ENCODE measurements around the gene SYK. TPM values are rescaled to one million over a fixed set of nuclear protein-coding genes. Genes with fewer than 3 reads are reported as not detected.

Gene SYK
- total RNA-seq, 1 experiment from 2014 or later = 5.3 TPM

GRCh38 chr9:90926936-90927335 lies 125.3 kb downstream of the SYK start:
- no peak for DNase-seq
- Histone ChIP-seq H3K27me3 (replicated peaks; ENCODE audit: control insufficient read depth, insufficient read depth, low read length) (no peaks in the 10 kb centered on the region), H3K4me1 (no peaks in the 10 kb centered on the region), H3K4me3 (ENCODE audit: low read depth, low read length) (no peak overlapping the region), H3K36me3 (ENCODE audit: control insufficient read depth, insufficient read depth, low read length) (no peaks in the 10 kb centered on the region), H3K9me3 (no peaks in the 10 kb centered on the region)
- intact Hi-C loops (cut with micrococcal nuclease; ENCODE audit: unreplicated experiment) = no loop called here
- Mint-ChIP-seq H3K27me3 (ENCODE audit: insufficient read depth, unreplicated experiment) (no peaks in the 10 kb centered on the region), H3K4me1 (ENCODE audit: low read depth, unreplicated experiment) (no peaks in the 10 kb centered on the region), H3K36me3 (ENCODE audit: insufficient read depth, unreplicated experiment) (no peaks in the 10 kb centered on the region), H3K4me3 (ENCODE audit: unreplicated experiment) (no peak overlapping the region), H3K9me3 (ENCODE audit: unreplicated experiment) (no peaks in the 10 kb centered on the region), H3K27ac (ENCODE audit: unreplicated experiment) (no peak overlapping the region)
- ChIA-PET POLR2A (no interaction called here), CTCF (no interaction called here)
- BruUV-seq (replicated peaks) = no TSS peak
- TF ChIP-seq CTCF (IDR thresholded peaks at IDR 0.05; ENCODE audit: insufficient read depth in 1 of 2, low read depth in 1 of 2, low read length in 1 of 2, severe bottlenecking in 1 of 2, unreplicated experiment in 1 of 2) = no peak

GRCh38 chr9:90927496-90927895 lies 125.9 kb downstream of the SYK start:
- POLR2A ChIA-PET = no interaction called here
- Histone ChIP-seq H3K4me3 (ENCODE audit: low read depth, low read length) (no peak overlapping the region), H3K4me1 (no peaks in the 10 kb centered on the region), H3K36me3 (ENCODE audit: control insufficient read depth, insufficient read depth, low read length) (no peaks in the 10 kb centered on the region), H3K27me3 (replicated peaks; ENCODE audit: control insufficient read depth, insufficient read depth, low read length) (no peaks in the 10 kb centered on the region), H3K9me3 (no peaks in the 10 kb centered on the region)
- Mint-ChIP-seq H3K36me3 (ENCODE audit: insufficient read depth, unreplicated experiment) (no peaks in the 10 kb centered on the region), H3K9me3 (ENCODE audit: unreplicated experiment) (no peaks in the 10 kb centered on the region), H3K27ac (ENCODE audit: unreplicated experiment) (no peak overlapping the region), H3K4me1 (ENCODE audit: low read depth, unreplicated experiment) (no peaks in the 10 kb centered on the region), H3K4me3 (ENCODE audit: unreplicated experiment) (no peak overlapping the region), H3K27me3 (ENCODE audit: insufficient read depth, unreplicated experiment) (no peaks in the 10 kb centered on the region)
- intact Hi-C loops (cut with micrococcal nuclease; ENCODE audit: unreplicated experiment) = no loop called here
- DNase-seq = no peak
- CTCF ChIA-PET = no interaction called here
- TF ChIP-seq CTCF (IDR thresholded peaks at IDR 0.05; ENCODE audit: insufficient read depth in 1 of 2, low read depth in 1 of 2, low read length in 1 of 2, severe bottlenecking in 1 of 2, unreplicated experiment in 1 of 2) = no peak
- BruUV-seq (replicated peaks) = no TSS peak

DNA sequence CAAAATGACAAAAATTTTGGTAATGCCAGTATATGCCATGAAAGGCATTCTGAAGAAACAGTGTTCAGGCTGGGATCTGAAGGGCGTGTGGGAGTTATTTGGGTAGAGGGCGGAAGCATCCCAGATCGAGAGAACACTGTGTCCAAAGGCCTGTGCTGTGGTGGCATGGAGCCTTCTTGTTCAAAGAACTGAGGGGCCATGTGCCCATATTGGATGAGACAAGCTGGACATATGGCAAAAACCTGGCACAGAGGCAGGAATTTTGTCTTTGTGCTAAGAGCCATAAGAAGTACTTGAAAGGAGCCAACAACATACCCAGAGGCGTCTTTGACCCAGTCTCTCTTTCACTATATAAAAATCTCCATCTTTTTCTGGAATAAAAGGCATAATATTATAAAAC lies 128.0 kb downstream of the SYK start:
- Mint-ChIP-seq H3K4me1 (ENCODE audit: low read depth, unreplicated experiment) (no peaks in the 10 kb centered on the region), H3K27me3 (ENCODE audit: insufficient read depth, unreplicated experiment) (no peaks in the 10 kb centered on the region)
- CTCF ChIA-PET = no interaction called here

More for the DNA sequence above, 128.0 kb downstream of the SYK start:
- BruUV-seq (replicated peaks) = no TSS peak
- Histone ChIP-seq H3K4me3 (ENCODE audit: low read depth, low read length) (no peak overlapping the region), H3K27me3 (replicated peaks; ENCODE audit: control insufficient read depth, insufficient read depth, low read length) (no peaks in the 10 kb centered on the region), H3K4me1 (no peaks in the 10 kb centered on the region), H3K36me3 (ENCODE audit: control insufficient read depth, insufficient read depth, low read length) (no peaks in the 10 kb centered on the region), H3K9me3 (no peaks in the 10 kb centered on the region)
- POLR2A ChIA-PET = no interaction called here
- DNase-seq = no peak
- intact Hi-C loops (cut with micrococcal nuclease; ENCODE audit: unreplicated experiment) = no loop called here
- TF ChIP-seq CTCF (IDR thresholded peaks at IDR 0.05; ENCODE audit: insufficient read depth in 1 of 2, low read depth in 1 of 2, low read length in 1 of 2, severe bottlenecking in 1 of 2, unreplicated experiment in 1 of 2) = no peak
- Mint-ChIP-seq H3K36me3 (ENCODE audit: insufficient read depth, unreplicated experiment) (no peaks in the 10 kb centered on the region), H3K9me3 (ENCODE audit: unreplicated experiment) (no peaks in the 10 kb centered on the region), H3K27ac (ENCODE audit: unreplicated experiment) (no peak overlapping the region), H3K4me3 (ENCODE audit: unreplicated experiment) (no peak overlapping the region)

Measured in Caco-2 (cell line).